ENCODE measurements around the gene IQUB. TPM values are rescaled to one million over a fixed set of nuclear protein-coding genes. Genes with fewer than 3 reads are reported as not detected.
A peak's percentile ranks its signal among the peaks of the same experiment; 100 is the strongest.

Gene IQUB
- total RNA-seq, 1 experiment from 2014 or later, result 0.04 TPM

DNA sequence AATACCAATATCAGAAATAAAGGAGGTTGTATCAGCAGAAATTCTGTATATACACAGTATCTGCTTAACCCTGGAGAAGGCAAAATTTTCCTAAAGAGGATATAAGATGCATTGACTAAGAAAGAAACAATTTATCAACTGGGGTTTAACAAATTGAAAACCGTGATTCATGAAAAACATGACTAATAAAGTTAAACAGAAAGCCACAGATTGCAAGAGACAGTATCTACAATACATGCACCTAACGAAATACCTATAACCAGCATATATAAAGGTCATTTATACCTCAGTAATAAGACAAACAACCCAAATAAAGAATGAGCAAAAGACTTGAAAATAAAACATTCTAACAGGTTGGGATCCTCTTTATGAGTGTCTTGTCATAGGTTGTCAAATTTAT, 101.8 kb downstream of the IQUB start:
- intact Hi-C loops (cut with micrococcal nuclease), result no loop called here
- BruUV-seq (replicated peaks), result no TSS peak
- peak overlapping the region; percentile 54 for H3K27ac ChIP-seq (ENCODE audit: low read length)
- H3F3A ChIP-seq (ENCODE audit: low read length, unreplicated experiment), result no peaks in the 10 kb centered on the region
- no peaks in the 10 kb centered on the region for H3K9me3 ChIP-seq (ENCODE audit: low read length)
- no peaks in the 10 kb centered on the region for H3K36me3 ChIP-seq (ENCODE audit: low read depth, low read length)
- ATAC-seq (peak; percentile 74), DNase-seq (peak; percentile 80)
- H4K20me1 ChIP-seq (ENCODE audit: low read length), result no peaks in the 10 kb centered on the region
- no peak overlapping the region for H3K9ac ChIP-seq (ENCODE audit: low read length)
- H2AFZ ChIP-seq (ENCODE audit: low read length), result no peak overlapping the region
- peaks cover 34% of the 10 kb centered on the region for H3K4me1 ChIP-seq (ENCODE audit: insufficient read depth, low read length)
- TF ChIP-seq, protein P1, sequence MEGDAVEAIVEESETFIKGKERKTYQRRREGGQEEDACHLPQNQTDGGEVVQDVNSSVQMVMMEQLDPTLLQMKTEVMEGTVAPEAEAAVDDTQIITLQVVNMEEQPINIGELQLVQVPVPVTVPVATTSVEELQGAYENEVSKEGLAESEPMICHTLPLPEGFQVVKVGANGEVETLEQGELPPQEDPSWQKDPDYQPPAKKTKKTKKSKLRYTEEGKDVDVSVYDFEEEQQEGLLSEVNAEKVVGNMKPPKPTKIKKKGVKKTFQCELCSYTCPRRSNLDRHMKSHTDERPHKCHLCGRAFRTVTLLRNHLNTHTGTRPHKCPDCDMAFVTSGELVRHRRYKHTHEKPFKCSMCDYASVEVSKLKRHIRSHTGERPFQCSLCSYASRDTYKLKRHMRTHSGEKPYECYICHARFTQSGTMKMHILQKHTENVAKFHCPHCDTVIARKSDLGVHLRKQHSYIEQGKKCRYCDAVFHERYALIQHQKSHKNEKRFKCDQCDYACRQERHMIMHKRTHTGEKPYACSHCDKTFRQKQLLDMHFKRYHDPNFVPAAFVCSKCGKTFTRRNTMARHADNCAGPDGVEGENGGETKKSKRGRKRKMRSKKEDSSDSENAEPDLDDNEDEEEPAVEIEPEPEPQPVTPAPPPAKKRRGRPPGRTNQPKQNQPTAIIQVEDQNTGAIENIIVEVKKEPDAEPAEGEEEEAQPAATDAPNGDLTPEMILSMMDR (conservative IDR thresholded peaks at IDR 0.05; ENCODE audit: low read depth, low read length), result no peak
- no peak for TF ChIP-seq EZH2phosphoT487 (IDR thresholded peaks at IDR 0.05; ENCODE audit: borderline replicate concordance, low read length)
- TF ChIP-seq EZH2 (IDR thresholded peaks at IDR 0.05; ENCODE audit: low read length, unreplicated experiment), result no peak
- no peaks in the 10 kb centered on the region for H3K27me3 ChIP-seq (ENCODE audit: low read length)
- no peak overlapping the region for H3K4me3 ChIP-seq (ENCODE audit: low read length)
- no peaks in the 10 kb centered on the region for H3K79me2 ChIP-seq (ENCODE audit: low read length)
- H3K4me2 ChIP-seq (ENCODE audit: low read length), result peak overlapping the region; percentile 44
- POLR2A ChIA-PET (ENCODE audit: unreplicated experiment), result no interaction called here
- CTCF ChIA-PET, result no interaction called here
- no peaks in the 10 kb centered on the region for H3K9me2 ChIP-seq (replicated peaks; ENCODE audit: low read length)

DNA sequence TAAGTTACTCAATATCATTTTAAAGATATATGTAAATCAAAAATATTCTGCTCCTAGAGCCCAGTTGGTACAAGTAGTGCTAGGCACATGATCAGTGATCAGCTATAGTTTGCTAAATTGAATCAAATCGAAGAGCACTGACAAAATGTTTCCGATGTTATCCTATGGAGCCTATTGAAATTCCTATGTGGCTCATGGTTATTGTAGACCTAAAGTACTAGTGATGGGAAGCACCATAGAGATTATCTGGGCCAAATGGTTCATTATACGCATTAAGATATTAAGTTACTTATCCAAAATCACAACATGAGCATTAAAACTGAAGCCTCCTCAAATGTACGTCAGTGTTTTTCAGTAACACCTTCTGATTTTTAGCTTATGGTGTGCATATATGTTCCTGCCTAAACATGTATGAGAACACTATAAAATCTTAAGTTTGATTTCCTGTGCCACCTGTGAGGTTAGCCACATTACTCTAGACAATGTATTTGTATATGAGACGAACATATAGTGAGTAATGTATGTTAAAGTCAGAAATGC, 103.2 kb downstream of the IQUB start:
- BruUV-seq (replicated peaks), result no TSS peak
- Histone ChIP-seq H3F3A (ENCODE audit: low read length, unreplicated experiment) (no peaks in the 10 kb centered on the region), H2AFZ (ENCODE audit: low read length) (no peak overlapping the region), H3K4me2 (ENCODE audit: low read length) (no peak overlapping the region), H3K4me1 (ENCODE audit: insufficient read depth, low read length) (peaks cover 26% of the 10 kb centered on the region), H3K4me3 (ENCODE audit: low read length) (no peak overlapping the region), H3K36me3 (ENCODE audit: low read depth, low read length) (no peaks in the 10 kb centered on the region), H3K27ac (ENCODE audit: low read length) (no peak overlapping the region), H3K79me2 (ENCODE audit: low read length) (no peaks in the 10 kb centered on the region), H3K9me2 (replicated peaks; ENCODE audit: low read length) (no peaks in the 10 kb centered on the region), H3K27me3 (ENCODE audit: low read length) (no peaks in the 10 kb centered on the region), H3K9ac (ENCODE audit: low read length) (no peak overlapping the region), H4K20me1 (ENCODE audit: low read length) (no peaks in the 10 kb centered on the region), H3K9me3 (ENCODE audit: low read length) (no peaks in the 10 kb centered on the region)
- intact Hi-C loops (cut with micrococcal nuclease), result no loop called here
- ATAC-seq (no peak), DNase-seq (no peak)
- TF ChIP-seq, protein P1 (conservative IDR thresholded peaks at IDR 0.05; ENCODE audit: low read depth, low read length), result no peak
- TF ChIP-seq EZH2 (IDR thresholded peaks at IDR 0.05; ENCODE audit: low read length, unreplicated experiment), result no peak
- ChIA-PET POLR2A (ENCODE audit: unreplicated experiment) (no interaction called here), CTCF (interaction anchor here (0.5 kb wide), 1 partner anchor 150 kb away, joined by 5 read pairs; no protein-coding TSS in a partner anchor)

DNA sequence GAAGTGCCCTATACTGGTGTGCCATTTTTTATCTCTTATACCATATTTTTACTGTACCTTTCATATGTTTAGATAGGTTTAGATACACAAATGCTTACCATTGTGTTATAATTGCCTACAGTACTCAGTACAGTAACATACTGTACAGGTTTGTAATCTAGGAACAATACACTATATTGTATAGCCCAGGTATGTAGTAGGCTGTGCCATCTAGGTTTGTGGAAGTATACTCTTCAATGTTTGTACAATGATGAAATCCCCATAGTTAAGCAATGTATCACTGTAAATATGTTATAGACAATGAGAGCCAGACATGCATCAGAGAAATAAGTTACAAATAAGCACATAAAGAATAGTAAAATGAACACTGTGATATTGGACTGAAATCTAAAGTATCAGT, 109.1 kb downstream of the IQUB start:
- H3K4me3 ChIP-seq (ENCODE audit: low read length), result no peak overlapping the region
- H3K4me1 ChIP-seq (ENCODE audit: insufficient read depth, low read length), result no peaks in the 10 kb centered on the region
- no peak overlapping the region for H2AFZ ChIP-seq (ENCODE audit: low read length)
- DNase-seq (peak; percentile 68), ATAC-seq (peak; percentile 89)
- H3K79me2 ChIP-seq (ENCODE audit: low read length), result no peaks in the 10 kb centered on the region
- no peak overlapping the region for H3K9ac ChIP-seq (ENCODE audit: low read length)
- TF ChIP-seq, protein P1 (conservative IDR thresholded peaks at IDR 0.05; ENCODE audit: low read depth, low read length), result no peak
- no peak for TF ChIP-seq EZH2phosphoT487 (IDR thresholded peaks at IDR 0.05; ENCODE audit: borderline replicate concordance, low read length)
- no peak for TF ChIP-seq EZH2 (IDR thresholded peaks at IDR 0.05; ENCODE audit: low read length, unreplicated experiment)
- ChIA-PET POLR2A (ENCODE audit: unreplicated experiment) (no interaction called here), CTCF (no interaction called here)
- peak overlapping the region; percentile 42; the same call in 1 of the 2 replicates for H3K27ac ChIP-seq (ENCODE audit: low read length)
- no peaks in the 10 kb centered on the region for H3F3A ChIP-seq (ENCODE audit: low read length, unreplicated experiment)
- no TSS peak for BruUV-seq (replicated peaks)
- no peak overlapping the region for H3K4me2 ChIP-seq (ENCODE audit: low read length)
- intact Hi-C loops (cut with micrococcal nuclease), result no loop called here
- no peaks in the 10 kb centered on the region; the same call in 1 of the 2 replicates for H3K36me3 ChIP-seq (ENCODE audit: low read depth, low read length)
- H3K9me2 ChIP-seq (replicated peaks; ENCODE audit: low read length), result no peaks in the 10 kb centered on the region
- H3K27me3 ChIP-seq (ENCODE audit: low read length), result no peaks in the 10 kb centered on the region
- no peaks in the 10 kb centered on the region for H3K9me3 ChIP-seq (ENCODE audit: low read length)
- H4K20me1 ChIP-seq (ENCODE audit: low read length), result no peaks in the 10 kb centered on the region

All from PC-3 (cell line).